NCI-H82 (cell line): ENCODE data around the gene ARHGAP33.

Source experiments
- DNase-seq: peaks from one replicate; lab custom pipeline; 2025; lab: John Stamatoyannopoulos, UW

ARHGAP33 gene

GRCh38 chr19:35740423-35741202, 34.8 kb upstream of the ARHGAP33 start:
- DNase-seq, result peak; percentile 100

GRCh38 chr19:35741203-35741515, 34.2 kb upstream of the ARHGAP33 start:
- no peak for DNase-seq

GRCh38 chr19:35742121-35742724, 33.1 kb upstream of the ARHGAP33 start, which contains the start of gene IGFLR1:
Gene IGFLR1 (minus strand): TSS chr19:35742452. CDS start chr19:35741180, 1,272 bp downstream.
- peak; percentile 16 for DNase-seq

GRCh38 chr19:35743640-35744429, 31.5 kb upstream of the ARHGAP33 start:
- DNase-seq, result no peak

- DNase-seq, result peak; percentile 99
These were observed 30.7 kb upstream of the ARHGAP33 start for GRCh38 chr19:35744430-35745327.

GRCh38 chr19:35745328-35746086, 29.9 kb upstream of the ARHGAP33 start, which contains the start of the genes PSENEN and U2AF1L4:
Gene PSENEN (plus strand): TSS chr19:35745651. CDS start chr19:35745931, 280 bp downstream.
Gene U2AF1L4 (minus strand): TSS chr19:35745418. CDS start chr19:35745391, 27 bp downstream.
- peak; percentile 100 for DNase-seq

- no peak for DNase-seq
These were observed 29.3 kb upstream of the ARHGAP33 start for GRCh38 chr19:35746087-35746462.

GRCh38 chr19:35746531-35746930, 28.8 kb upstream of the ARHGAP33 start:
- DNase-seq, result no peak

GRCh38 chr19:35748106-35749020, 27.0 kb upstream of the ARHGAP33 start, which contains the start of gene LIN37:
Gene LIN37 (plus strand): TSS chr19:35748576. CDS start chr19:35748725, 149 bp downstream.
- peak; percentile 100 for DNase-seq

- DNase-seq, result no peak
These were observed 25.2 kb upstream of the ARHGAP33 start for GRCh38 chr19:35750167-35750566.

- no peak for DNase-seq
These were observed 23.3 kb upstream of the ARHGAP33 start for GRCh38 chr19:35751839-35752745.

- no peak for DNase-seq
These were observed 22.5 kb upstream of the ARHGAP33 start for GRCh38 chr19:35752746-35753350.

GRCh38 chr19:35753634-35754369, 21.6 kb upstream of the ARHGAP33 start:
- DNase-seq, result no peak

- DNase-seq, result no peak
These were observed 20.8 kb upstream of the ARHGAP33 start for GRCh38 chr19:35754370-35755130.

- DNase-seq, result peak; percentile 88
These were observed 20.2 kb upstream of the ARHGAP33 start for GRCh38 chr19:35755131-35755549.

GRCh38 chr19:35755550-35756376, 19.6 kb upstream of the ARHGAP33 start:
- DNase-seq, result peak; percentile 81
